HepG2 (cell line): ENCODE data around the gene HEPN1. TPM values are rescaled to one million over a fixed set of nuclear protein-coding genes. Genes with fewer than 3 reads are reported as not detected.

Experiments
- REXO4 ChIP-seq: sonication (generic); formaldehyde crosslinking; IDR thresholded peaks from 2 replicates; pipeline ENCODE4 v1.8.0; 2022; ENCODE audit warnings: missing genetic modification reagents, mild to moderate bottlenecking, borderline replicate concordance
- ZNF407 ChIP-seq: sonication (generic); formaldehyde crosslinking; IDR thresholded peaks from one replicate; pipeline ENCODE4 v1.5.1; 2020; ENCODE audit warnings: mild to moderate bottlenecking, missing genetic modification reagents; ENCODE audit errors: not compliant biosample characterization
- ZNF512 ChIP-seq: sonication (generic); formaldehyde crosslinking; IDR thresholded peaks from 2 replicates; pipeline ENCODE4 v1.4.0; 2020; ENCODE audit warnings: mild to moderate bottlenecking, missing genetic modification reagents
- ZNF564 ChIP-seq: sonication (generic); formaldehyde crosslinking; IDR thresholded peaks from 2 replicates; pipeline ENCODE4 v1.8.1; 2023; ENCODE audit warnings: mild to moderate bottlenecking, missing genetic modification reagents
- ZNF629 ChIP-seq: sonication (generic); formaldehyde crosslinking; conservative IDR thresholded peaks from 2 replicates; pipeline ENCODE4 v1.5.0; 2020; ENCODE audit warnings: missing genetic modification reagents
- polyA plus RNA-seq, 8 experiments: library from polyadenylated mRNA; depleted of rRNA in 3 of 8; stranded (reverse) in 7 of 8; unstranded in 1 of 8; fragments of >200 nt; fragmentation: Illumina TruSeq in 4 of 8; extraction: Trizol in 4 of 8; gene quantifications; 2 replicates each; pipeline versions ENCODE4 v1.2.1 to v1.2.3, GENCODE V29; 2011 to 2016; ENCODE audit warnings: low read depth in 4 of 8, missing spikeins in 1 of 8, mixed read lengths in 1 of 8; ENCODE audit not compliant: insufficient read depth in 1 of 8
- total RNA-seq, 5 experiments: library from RNA; depleted of rRNA; stranded (reverse); fragments of >200 nt; fragmentation: Illumina TruSeq; extraction: Trizol; gene quantifications; 2 replicates each; pipeline ENCODE4 v1.2.3, GENCODE V29; 2016; ENCODE audit warnings: low read depth in 1 of 5
- TF ChIP-seq, protein P1 (sequence below): sonication (generic); formaldehyde crosslinking; IDR thresholded peaks from 2 replicates; pipeline ENCODE4 v1.4.0; 2020; ENCODE audit warnings: low read depth, mild to moderate bottlenecking, missing genetic modification reagents

The HEPN1 gene
- total and polyA plus RNA-seq, 2 of the 13 experiments (the other 11 are each of a cell fraction or from before 2014, with no cell fraction given), result not detected

- TF ChIP-seq ZNF407 (CRISPR knock-in tag) (no peak), ZNF564 (no peak), ZNF629 (no peak), ZNF512 (CRISPR knock-in tag) (no peak), REXO4 (no peak)
- TF ChIP-seq, protein P1, sequence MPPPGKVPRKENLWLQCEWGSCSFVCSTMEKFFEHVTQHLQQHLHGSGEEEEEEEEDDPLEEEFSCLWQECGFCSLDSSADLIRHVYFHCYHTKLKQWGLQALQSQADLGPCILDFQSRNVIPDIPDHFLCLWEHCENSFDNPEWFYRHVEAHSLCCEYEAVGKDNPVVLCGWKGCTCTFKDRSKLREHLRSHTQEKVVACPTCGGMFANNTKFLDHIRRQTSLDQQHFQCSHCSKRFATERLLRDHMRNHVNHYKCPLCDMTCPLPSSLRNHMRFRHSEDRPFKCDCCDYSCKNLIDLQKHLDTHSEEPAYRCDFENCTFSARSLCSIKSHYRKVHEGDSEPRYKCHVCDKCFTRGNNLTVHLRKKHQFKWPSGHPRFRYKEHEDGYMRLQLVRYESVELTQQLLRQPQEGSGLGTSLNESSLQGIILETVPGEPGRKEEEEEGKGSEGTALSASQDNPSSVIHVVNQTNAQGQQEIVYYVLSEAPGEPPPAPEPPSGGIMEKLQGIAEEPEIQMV (CRISPR knock-in tag), result no peak
These were observed 44.3 kb upstream of the HEPN1 start (continued) for GRCh38 chr11:124874571-124875255.
